ENCODE data around the gene VRTN. TPM values are rescaled to one million over a fixed set of nuclear protein-coding genes. Genes with fewer than 3 reads are reported as not detected.

The VRTN gene
- total and polyA plus RNA-seq, 2 of the 13 experiments (the other 11 are each of a cell fraction or from before 2014, with no cell fraction given) = not detected

- TF ChIP-seq SMAD1 (CRISPR knock-in tag; IDR thresholded peaks at IDR 0.05; ENCODE audit: borderline replicate concordance, low read depth) (no peak), ZNF558 (CRISPR knock-in tag; IDR thresholded peaks at IDR 0.05; ENCODE audit: borderline replicate concordance) (no peak), ZNF576 (CRISPR knock-in tag; IDR thresholded peaks at IDR 0.05) (no peak), DZIP1 (CRISPR knock-in tag; IDR thresholded peaks at IDR 0.05) (peak; percentile 54; the same call in 1 of the 2 replicates), NFYC (CRISPR knock-in tag; IDR thresholded peaks at IDR 0.05) (no peak), SNAPC2 (CRISPR knock-in tag; IDR thresholded peaks at IDR 0.05) (no peak), BATF2 (CRISPR knock-in tag; IDR thresholded peaks at IDR 0.05) (no peak), ZNF414 (CRISPR knock-in tag; IDR thresholded peaks at IDR 0.05) (no peak), ZSCAN30 (CRISPR knock-in tag; IDR thresholded peaks at IDR 0.05) (no peak), NR2F2 (IDR thresholded peaks at IDR 0.05; ENCODE audit: borderline replicate concordance, low read depth) (peak; percentile 27; the same call in 1 of the 2 replicates), ZNF441 (CRISPR knock-in tag; IDR thresholded peaks at IDR 0.05; ENCODE audit: borderline replicate concordance) (no peak), ZNF816 (CRISPR knock-in tag; IDR thresholded peaks at IDR 0.05; ENCODE audit: borderline replicate concordance) (no peak; the same call in 1 of the 2 replicates), ATF7 (IDR thresholded peaks at IDR 0.05) (no peak), ATF7 (CRISPR knock-in tag; IDR thresholded peaks at IDR 0.05) (no peak), HES4 (CRISPR knock-in tag; IDR thresholded peaks at IDR 0.05; ENCODE audit: borderline replicate concordance) (peak; percentile 95), HMG20B (CRISPR knock-in tag; conservative IDR thresholded peaks at IDR 0.05) (no peak), ISL2 (CRISPR knock-in tag; IDR thresholded peaks at IDR 0.05) (0 out of 2 replicates have a peak, but pooled peaks have one; percentile 11), SP5 (CRISPR knock-in tag; IDR thresholded peaks at IDR 0.05; ENCODE audit: borderline replicate concordance, low read depth) (peak; percentile 64), ZNF383 (CRISPR knock-in tag; IDR thresholded peaks at IDR 0.05; ENCODE audit: borderline replicate concordance) (no peak), GATAD1 (CRISPR knock-in tag; IDR thresholded peaks at IDR 0.05) (peak; percentile 84), MAFK (conservative IDR thresholded peaks at IDR 0.05 in 1 of 2, IDR thresholded peaks at IDR 0.05 in 1 of 2; ENCODE audit: low read length in 2 of 2) (no peak), PATZ1 (CRISPR knock-in tag; IDR thresholded peaks at IDR 0.05) (peak; percentile 38; the same call in 1 of the 2 replicates), ZFP41 (CRISPR knock-in tag; IDR thresholded peaks at IDR 0.05; ENCODE audit: borderline replicate concordance) (peak; percentile 82; the same call in 1 of the 2 replicates)
Observed at GRCh38 chr14:74302634-74303569, 45.4 kb upstream of the VRTN start, which contains the start of gene ABCD4 (continued).

All from HepG2 (cell line).